CMK (cell line): Measurements from ENCODE around the gene LCE6A.

Experiments
- DNase-seq: peaks from one replicate; pipeline ENCODE4 v3.0.0-alpha.2; 2010; ENCODE audit warnings: low read depth

LCE6A gene

DNA sequence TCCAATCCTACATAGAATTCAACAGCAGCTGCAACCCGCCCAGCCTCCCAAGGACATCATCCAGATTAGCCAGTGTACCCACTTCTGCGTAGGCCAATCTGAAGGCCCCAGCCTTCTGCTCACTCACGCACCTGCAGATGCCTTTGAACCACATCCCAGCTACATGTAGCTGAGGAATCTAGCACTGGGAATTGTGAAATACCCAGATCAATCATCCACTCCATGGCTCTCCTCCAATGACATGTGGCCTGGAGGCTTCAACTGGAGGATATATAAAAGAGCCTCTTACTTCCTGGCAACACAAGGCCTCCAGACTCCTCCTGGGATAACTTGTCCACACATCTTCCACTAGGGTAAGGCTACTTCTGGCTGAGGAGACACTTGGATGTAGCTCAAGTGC, at the start of gene LCE6A:
Gene LCE6A, plus strand, starts transcription at position 301 of the 400 bp plus-strand sequence. CDS start 665 bp downstream, outside the sequence.
- DNase-seq, result no peak

- DNase-seq, result no peak
Observed at GRCh38 chr1:152795686-152796085, 47.0 kb upstream of the LCE6A start.

- DNase-seq, result no peak
Observed at GRCh38 chr1:152796421-152796820, 46.2 kb upstream of the LCE6A start, which contains the start of gene LCE1D. Gene LCE1D, plus strand, starts transcription at chr1:152796721. Its CDS starts 1,074 bp downstream, at chr1:152797795.

- no peak for DNase-seq
Observed at GRCh38 chr1:152801333-152801732, 41.3 kb upstream of the LCE6A start.

- no peak for DNase-seq
Observed at GRCh38 chr1:152806576-152806975, 36.1 kb upstream of the LCE6A start, which contains the start of gene LCE1C. Gene LCE1C, minus strand, starts transcription at chr1:152806651. Its CDS starts 1,173 bp downstream, at chr1:152805478.

DNA sequence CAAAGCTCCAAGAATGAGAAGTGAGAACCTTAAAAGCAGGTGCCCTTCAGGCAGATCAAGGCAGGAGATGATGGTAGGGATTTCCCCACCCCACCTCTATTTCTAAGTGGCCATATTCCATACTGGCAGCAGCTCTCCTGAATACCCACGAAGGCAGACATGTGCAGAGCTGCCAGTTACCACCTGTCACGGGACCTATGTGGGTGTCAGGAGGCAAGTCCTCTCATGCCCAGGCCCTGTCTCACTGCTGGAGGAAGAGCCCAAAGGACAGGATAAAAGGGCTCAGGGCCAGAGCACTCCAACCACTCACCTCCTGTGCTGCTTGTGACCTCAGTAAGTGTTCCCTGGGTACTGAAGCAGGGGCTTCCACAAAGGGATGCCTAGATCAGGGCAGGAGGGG, 31.6 kb upstream of the LCE6A start:
- no peak for DNase-seq

DNA sequence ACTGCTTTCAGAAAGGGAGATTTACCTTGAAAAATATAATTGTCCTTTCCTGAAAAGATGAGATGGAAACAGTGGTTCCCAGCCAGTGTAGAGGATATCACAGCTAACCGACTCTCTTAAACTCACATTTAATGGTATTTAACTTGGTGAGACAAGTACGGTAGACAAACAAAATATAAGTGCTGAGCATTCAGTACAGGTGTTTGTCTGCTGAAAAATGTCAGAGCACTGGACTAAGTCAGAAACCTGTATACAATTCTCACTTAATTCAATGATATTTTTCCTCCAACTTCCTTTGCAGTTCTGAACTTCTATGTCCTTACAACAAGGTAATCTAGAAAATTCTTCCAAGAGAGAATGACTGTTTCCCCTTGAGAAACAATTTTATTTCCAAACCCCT, 31.0 kb upstream of the LCE6A start, which contains the start of gene LCE1B:
Gene LCE1B, plus strand, starts transcription at position 301 of the 400 bp plus-strand sequence. CDS start 476 bp downstream, outside the sequence.
- no peak for DNase-seq

- DNase-seq, result no peak
Observed at GRCh38 chr1:152817309-152817708, 25.3 kb upstream of the LCE6A start.

DNA sequence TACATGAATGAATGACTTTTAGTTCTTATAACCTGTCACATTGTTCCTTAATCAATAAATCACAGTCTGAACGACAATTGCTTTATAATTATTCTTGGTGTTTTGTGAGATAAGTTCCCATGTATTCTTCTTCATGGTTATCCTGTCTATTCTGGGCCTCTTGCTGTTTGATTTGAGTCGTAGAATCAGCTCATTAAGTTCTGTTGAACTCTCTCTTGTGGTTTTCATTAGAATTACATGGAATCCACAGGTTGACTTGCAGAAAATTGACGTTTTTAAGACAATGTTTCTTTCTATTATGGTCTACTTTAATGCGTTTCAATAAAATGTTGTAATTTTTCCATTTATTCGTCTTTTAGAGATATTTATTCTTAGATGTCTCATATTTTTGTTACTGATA, 19.4 kb upstream of the LCE6A start:
- no peak for DNase-seq

GRCh38 chr1:152824964-152825363, 17.7 kb upstream of the LCE6A start:
- DNase-seq, result no peak

DNA sequence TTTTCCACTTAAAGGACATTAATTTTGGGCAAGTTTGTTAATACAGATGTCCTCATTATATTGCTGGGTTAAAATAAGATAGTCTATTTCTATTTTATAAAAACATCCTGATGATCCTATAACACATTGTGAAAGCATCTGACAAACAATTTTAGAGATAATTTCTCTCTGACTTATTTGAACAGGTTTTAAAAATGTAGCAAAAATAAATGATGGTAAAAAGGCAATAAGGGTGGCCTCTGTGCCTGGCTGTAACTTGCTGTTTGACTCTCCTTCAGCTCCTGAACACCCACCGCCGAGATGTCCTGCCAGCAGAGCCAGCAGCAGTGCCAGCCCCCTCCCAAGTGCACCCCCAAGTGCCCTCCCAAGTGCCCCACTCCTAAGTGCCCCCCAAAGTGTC, 15.5 kb upstream of the LCE6A start, which contains the start of gene LCE1A:
Gene LCE1A, plus strand, starts transcription at position 301 of the 400 bp plus-strand sequence. Its CDS starts 0 bp downstream, at position 301.
- DNase-seq, result no peak

DNA sequence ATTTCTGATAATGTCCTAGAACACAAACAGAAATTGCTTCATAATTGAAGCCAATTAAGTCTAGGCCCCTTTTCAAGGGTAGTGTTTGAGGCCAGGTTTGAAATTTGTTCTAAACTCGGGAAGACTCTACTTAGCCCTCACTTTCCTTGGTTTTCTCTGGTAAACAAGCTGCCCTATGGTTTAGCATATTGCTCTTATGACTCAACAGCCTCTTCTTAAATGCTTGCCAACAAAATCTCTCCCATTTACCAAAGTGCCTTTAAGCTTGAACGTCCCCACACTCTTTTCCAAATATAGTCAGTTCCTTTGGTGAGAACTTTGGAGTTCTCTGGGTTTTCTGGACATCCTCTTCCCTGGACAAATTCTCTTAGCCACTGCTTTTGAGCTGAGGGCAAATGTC, 5.8 kb upstream of the LCE6A start:
- no peak for DNase-seq

GRCh38 chr1:152855661-152856060, 13.0 kb downstream of the LCE6A start:
- DNase-seq, result no peak

DNA sequence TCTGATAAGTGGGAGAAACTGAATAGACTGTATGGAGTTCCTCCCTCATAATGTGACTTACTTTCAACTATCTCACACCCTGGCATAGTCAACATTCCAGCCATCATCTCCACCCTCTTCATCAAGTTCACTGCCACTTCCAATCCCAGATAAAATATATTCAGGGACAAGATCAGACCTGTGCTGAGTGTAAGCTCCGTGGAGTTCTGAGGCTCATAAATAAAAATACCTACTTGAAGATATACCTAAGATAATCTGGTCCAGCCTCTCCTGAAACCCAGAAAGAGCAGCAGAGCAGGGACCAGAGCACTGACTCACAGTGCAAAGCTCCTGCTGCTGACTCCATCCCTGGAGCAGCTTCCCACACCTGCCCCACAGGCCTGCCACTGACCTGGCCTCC, 15.4 kb downstream of the LCE6A start:
- no peak for DNase-seq

DNA sequence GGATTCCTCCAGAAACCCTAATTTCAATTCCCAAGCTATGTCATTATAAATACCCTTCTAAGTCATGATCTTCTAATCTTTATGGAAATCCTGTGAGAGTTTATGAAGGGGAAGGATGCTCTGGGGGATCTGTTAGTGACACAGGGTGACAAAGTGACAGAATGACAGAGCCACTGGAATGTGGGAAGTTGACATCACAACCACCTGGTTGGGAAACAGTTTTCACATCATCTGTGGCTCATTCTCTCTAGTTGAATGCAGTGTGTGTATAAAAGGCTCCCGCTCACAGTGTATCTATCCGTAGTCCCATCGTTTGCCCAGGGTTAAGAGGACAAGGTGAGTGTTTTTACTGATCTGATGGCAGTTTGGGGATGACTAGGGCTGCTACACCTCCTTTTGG, 17.0 kb downstream of the LCE6A start, which contains the start of gene LCE7A:
Gene LCE7A, plus strand, starts transcription at position 301 of the 400 bp plus-strand sequence. CDS start 702 bp downstream, outside the sequence.
- no peak for DNase-seq

DNA sequence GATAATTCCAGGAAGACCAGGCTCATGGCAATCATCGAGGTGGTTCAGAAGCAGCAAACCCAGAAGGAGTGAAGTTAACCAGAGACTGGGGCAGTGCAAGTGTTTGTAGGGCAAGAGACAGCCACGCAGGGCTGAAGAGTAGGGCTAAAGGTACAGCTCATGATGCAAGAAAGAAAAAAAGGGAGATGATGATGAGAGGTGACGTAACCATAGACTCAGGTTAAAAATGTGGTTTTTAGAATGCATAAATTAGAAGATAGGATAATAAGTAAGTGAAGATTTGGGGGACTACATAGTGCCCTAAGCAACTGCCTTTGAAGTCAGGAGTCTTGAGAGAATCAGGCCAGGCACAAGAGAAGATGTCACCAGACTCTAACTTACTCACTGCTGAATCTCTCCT, 17.5 kb downstream of the LCE6A start:
- no peak for DNase-seq

DNA sequence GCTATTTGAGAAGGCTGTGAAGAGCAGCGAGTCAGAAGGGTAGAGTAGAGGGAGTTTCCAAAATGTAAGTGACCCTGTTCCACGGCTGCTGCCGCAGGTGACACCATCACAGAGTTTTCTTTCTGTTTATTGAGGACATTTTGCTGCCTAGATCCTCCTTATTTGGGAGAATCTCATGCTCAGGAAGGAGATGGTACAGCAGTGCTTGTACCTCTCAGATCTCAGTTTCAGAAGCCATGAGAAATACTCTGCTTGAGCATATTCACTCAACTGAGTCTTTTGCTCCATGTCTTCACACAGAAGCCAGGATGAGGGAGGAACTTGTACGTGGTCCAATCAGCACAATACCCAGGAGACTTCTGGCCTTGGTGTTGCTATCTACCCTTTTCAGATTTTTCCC, 18.7 kb downstream of the LCE6A start:
- DNase-seq, result no peak

DNA sequence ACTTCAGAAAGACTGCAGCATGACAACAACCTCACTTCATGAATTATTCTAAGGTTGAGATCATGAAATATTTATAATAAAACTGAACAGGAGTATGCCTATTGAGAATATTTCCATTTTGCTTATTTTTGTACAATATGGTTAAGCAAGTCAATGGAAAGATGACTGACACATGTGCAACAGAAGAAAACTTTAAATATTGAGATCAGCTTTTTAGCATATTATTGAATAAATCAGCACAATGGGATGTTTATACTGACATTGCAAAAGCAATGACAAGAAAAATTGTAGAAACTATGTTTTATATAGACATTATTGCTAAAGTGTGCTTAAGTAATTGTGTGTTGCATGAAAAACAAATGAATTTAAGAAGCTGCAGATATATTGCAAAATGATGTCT, 21.8 kb downstream of the LCE6A start:
- no peak for DNase-seq

- no peak for DNase-seq
Observed at GRCh38 chr1:152866321-152866720, 23.7 kb downstream of the LCE6A start.

DNA sequence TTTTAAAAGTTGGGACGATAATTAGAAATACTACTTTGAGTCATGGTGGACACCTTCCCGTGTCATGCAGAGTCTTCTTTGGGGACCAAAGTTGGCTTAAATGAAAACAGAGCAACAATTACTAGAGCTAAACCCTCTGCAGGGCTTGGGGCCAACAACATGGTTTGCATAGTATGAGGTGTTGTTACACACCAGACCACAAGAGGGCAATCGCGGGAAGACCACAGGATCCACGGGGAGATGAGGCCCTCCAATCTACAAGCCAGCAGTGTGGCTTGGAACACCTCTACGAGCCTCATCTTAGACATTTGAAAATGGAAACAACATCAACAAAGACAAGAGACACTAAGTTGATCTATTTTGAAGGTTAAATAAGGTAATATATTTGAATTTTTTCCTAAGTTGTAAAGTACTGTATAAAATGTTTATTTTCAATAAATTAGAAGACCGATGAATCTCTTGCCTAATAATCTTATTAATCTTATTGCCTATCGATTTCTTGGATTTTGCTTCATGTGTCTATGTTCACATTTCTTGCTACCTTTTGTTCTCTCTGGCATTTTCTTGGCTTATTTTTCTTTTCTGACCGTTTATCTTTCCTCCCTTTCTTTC, 27.3 kb downstream of the LCE6A start:
- peak; percentile 14 for DNase-seq

DNA sequence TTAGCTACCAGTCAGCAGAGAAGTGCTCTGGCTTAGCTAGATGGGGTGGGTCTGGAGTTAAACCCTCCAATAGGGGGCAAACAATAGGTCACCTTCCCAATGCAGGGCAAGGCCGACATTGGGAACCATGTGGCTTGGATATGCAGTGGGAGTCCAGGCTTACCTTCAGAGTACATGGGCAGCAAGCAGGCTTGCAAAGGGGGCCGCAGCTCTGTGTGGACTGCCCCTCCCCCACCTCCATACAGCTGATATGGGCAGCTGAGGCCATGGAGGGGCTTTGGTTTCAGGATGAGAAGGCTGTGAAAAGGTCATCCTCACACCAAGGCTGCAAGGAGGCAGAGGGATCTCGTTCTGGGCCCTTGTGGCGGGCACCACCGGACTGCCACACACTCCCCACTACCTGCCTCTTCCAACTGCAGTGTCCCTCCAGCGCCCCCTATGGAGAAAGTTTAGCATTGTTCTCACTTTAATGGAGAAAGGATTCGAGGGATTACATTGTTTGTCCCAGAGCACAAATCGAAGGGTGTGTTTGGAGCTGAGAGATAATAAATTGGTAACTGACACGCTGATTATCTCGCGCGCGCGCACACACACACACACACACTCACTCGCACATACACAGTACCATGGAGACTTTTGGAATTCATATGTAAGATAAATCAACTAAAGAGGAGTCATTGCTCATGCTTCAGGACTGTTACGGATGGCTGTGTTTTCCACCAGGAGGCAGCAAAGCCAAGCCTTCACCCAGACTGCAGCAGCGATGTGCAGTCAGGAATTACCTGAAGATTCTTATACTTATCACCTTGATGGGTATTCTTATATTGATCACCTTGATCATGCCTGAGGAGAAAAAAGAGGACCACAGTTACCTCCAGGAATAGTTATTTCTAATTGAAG, 28.4 kb downstream of the LCE6A start:
- DNase-seq, result no peak

DNA sequence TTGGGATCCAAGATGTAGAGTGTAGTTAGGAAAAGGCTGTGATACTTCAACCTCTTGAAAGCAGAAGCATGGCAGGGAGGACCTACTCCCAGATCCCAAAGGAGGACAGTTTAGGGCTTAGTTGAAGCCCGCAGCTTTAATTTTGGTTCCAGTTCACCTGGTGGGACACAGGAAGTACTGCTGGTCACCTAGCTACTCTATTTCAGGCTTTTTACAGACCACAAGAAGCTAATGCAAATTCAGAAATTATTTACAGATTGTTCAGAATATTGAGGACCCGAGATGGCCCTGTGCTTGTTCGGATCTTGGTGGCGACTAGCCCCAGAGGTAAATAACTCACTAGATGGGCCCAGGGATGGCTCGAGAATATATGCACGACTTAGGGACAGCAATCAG, 29.1 kb downstream of the LCE6A start:
- DNase-seq, result no peak

- no peak for DNase-seq
Observed at GRCh38 chr1:152873495-152873894, 30.8 kb downstream of the LCE6A start.
